Measurements from ENCODE around the gene PPARA.

DNA sequence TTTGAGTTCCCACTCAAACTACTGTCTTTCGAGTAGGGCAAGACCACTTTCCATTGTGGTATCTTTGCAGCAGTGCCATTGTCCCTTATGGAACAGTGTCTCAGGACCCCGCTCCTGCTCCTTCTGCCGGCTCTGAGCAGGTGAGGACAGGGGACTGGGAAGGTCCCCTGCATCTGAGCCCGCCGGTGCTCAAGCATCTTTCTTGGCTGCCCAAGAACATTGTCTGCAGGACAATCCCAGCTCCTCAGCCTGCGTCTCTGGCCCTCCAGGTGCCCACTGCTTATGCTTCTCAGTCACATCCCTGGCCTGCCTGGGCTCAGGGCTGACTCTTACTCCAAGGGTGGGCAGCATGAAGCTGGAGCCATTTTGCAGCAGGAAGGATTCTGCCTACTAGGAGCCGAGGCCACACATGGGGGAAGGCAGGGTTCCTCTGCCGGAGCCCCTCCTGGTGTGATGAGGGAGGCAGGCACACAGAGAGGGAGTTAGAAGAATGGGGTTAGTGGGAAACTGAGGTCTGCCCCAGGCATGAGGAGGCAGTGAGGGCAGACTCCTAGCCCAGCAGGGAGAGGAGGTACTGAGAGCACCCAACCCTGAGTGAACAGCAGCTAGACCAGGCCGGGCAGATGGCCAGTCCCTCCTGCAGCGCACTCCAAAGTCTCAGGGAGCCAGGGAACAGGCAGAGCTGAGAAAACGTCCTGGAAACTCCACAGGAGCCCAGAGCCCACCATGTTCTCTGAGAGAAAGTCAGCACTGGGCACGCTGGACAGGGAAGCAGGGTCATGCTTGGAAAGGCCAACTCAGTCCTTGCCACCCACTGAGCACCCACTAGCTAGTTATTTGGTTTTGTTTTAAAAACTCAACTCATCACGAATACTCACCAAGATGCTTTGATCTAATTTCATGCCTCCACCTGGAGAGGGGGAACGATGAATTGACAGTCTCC is 7.5 kb upstream of the PPARA start:
- TF ChIP-seq, protein P1, sequence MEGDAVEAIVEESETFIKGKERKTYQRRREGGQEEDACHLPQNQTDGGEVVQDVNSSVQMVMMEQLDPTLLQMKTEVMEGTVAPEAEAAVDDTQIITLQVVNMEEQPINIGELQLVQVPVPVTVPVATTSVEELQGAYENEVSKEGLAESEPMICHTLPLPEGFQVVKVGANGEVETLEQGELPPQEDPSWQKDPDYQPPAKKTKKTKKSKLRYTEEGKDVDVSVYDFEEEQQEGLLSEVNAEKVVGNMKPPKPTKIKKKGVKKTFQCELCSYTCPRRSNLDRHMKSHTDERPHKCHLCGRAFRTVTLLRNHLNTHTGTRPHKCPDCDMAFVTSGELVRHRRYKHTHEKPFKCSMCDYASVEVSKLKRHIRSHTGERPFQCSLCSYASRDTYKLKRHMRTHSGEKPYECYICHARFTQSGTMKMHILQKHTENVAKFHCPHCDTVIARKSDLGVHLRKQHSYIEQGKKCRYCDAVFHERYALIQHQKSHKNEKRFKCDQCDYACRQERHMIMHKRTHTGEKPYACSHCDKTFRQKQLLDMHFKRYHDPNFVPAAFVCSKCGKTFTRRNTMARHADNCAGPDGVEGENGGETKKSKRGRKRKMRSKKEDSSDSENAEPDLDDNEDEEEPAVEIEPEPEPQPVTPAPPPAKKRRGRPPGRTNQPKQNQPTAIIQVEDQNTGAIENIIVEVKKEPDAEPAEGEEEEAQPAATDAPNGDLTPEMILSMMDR (IDR thresholded peaks at IDR 0.05; ENCODE audit: extremely low read depth in 1 of 2, insufficient read depth in 1 of 2, low read depth in 1 of 2, low read length in 2 of 2): no peak
- TF ChIP-seq EZH2 (IDR thresholded peaks at IDR 0.05; ENCODE audit: borderline replicate concordance, low read depth, low read length, severe bottlenecking): no peak
- TF ChIP-seq POLR2A (IDR thresholded peaks at IDR 0.05; ENCODE audit: low read depth, low read length): no peak
- no peak for TF ChIP-seq GATA2 (IDR thresholded peaks at IDR 0.05; ENCODE audit: insufficient read depth, insufficient read length, low read depth, low read length)
- TF ChIP-seq POLR2AphosphoS5 (IDR thresholded peaks at IDR 0.05; ENCODE audit: insufficient read depth, low read depth, low read length): no peak
- TF ChIP-seq MYC (IDR thresholded peaks at IDR 0.05; ENCODE audit: low read depth, low read length): no peak
- TF ChIP-seq, protein P2, sequence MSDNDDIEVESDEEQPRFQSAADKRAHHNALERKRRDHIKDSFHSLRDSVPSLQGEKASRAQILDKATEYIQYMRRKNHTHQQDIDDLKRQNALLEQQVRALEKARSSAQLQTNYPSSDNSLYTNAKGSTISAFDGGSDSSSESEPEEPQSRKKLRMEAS (IDR thresholded peaks at IDR 0.05; ENCODE audit: insufficient read depth, insufficient read length): no peak
- no peak for TF ChIP-seq JUN (IDR thresholded peaks at IDR 0.05; ENCODE audit: borderline replicate concordance, insufficient read depth, insufficient read length, low read depth)
